ENCODE results near the gene TLL2.

Gene TLL2

DNA sequence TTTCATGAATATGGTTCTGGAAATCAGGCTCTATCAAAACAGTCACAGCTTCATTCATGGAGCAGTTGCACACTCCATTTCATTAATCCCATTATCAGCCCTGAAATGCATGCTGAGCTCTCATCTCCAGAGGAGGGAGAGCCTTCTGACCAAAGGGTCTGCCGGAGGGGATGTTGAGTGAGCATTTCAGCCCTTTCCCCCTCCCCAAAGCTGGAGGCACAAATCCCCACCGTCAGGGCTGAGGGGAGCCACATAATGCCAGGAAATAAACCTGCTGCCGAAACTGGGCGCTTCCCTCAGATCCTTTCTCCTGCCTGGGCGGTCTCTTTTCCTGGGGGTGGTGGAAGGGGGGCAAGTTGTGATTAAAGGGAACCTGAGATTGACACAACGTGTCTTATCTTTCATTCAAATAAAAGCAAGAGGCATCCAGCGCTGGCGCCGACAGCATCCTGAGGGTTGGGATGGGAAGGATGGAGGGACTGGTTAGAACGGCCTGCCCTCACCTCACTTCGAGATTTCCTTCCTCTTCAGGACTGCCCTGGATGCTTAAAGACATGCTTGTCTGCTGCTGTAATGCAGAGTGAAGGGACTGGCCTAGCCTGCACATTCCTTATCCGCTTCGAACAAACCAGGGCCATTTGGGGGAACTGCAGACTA, 71.6 kb downstream of the TLL2 start:
- in situ Hi-C loops (cut with MboI; ENCODE audit: low pct_unique_long_range_greater_than_20kb, low sequenced_read_pairs): no loop called here
- no peak for DNase-seq

DNA sequence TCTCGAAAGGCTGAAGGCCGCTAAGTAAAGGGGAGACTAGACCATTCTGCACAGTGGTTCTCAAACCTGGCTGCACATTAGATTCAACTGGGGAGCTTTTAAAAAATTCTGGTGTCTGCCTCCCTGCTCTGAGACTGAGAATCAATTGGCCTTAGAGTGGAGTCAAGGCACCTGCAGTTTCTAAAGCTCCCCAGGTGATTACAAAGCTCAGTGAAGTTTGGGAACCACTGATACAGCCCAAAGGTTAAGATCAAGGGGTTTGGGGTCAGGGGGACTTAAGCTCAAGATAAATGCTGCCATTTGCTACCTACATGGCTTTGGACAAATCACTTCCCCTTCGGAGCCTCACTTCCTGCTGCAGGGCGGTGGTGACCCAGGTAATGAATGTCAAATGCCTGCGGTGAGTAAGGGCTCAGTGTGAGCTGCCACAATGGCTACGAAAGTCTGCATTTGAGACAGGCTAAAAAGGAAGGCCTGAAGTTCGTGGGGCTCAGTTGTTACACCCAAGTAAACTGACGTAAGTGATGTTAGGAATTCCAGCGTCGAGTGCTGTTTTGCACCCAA, 72.3 kb downstream of the TLL2 start:
- no peak for DNase-seq
- in situ Hi-C loops (cut with MboI; ENCODE audit: low pct_unique_long_range_greater_than_20kb, low sequenced_read_pairs): no loop called here

DNA sequence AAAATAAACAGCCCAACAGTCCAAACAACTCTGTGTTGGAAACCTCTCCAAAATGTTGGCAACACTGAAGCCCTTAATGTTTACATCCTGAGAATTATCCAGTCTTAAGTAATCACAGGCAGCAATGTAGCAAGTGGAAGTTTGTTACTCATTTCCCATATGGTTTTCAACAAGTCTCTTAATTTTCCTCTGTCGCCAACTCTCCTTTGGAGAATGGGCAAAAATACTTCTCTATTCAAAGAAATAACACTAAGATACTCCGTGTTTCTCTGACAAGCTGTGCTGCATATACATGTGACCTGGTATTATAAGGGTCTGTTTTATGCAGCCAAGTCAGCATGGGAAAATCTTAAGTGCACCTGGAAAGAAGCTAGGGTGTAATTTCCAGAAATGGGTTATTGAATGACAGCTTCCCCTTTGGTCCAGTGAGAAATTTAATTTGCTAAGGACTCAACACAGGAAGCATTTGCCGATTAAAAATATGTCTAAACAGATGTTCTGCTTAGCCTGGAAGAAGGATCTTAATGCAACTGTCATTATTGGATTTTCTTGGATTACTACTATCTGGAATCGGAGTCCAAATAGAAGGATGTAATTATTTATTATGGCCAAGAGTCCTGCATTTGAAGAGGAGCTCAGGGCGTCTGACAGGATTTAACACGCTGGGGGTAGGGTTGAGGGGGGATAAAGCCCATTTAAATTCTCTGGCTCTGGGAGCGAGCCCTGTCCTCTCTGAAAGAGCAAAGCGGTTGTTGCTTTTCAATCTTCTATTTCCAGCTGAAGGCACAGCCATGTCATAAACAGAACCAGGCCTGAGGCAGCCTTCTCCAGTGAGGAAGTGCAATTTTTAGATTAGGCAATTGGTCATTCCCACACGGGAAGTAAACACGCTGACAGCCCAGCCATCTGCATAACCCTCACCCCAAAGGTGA, 73.1 kb downstream of the TLL2 start:
- DNase-seq: no peak
- in situ Hi-C loops (cut with MboI; ENCODE audit: low pct_unique_long_range_greater_than_20kb, low sequenced_read_pairs): no loop called here

DNA sequence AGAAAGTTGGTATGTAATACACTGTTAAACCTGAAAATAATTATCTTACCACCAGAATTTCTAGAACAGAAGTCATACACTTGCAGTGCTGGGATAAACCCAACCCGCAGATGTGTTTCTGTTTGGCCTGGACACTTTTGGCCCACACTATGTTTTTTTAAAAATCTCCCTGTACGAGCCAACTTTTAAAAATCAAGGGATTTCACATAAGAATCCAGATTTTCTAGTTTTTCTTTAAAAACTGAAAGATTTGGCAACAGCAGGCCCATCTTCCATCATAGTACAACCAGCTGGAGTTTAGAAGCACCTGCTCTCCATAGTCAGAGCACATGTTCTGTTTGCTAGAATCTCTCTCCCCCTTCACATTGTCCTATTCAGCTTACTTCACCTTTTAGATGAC, 74.0 kb downstream of the TLL2 start:
- in situ Hi-C loops (cut with MboI; ENCODE audit: low pct_unique_long_range_greater_than_20kb, low sequenced_read_pairs): no loop called here
- DNase-seq: no peak

DNA sequence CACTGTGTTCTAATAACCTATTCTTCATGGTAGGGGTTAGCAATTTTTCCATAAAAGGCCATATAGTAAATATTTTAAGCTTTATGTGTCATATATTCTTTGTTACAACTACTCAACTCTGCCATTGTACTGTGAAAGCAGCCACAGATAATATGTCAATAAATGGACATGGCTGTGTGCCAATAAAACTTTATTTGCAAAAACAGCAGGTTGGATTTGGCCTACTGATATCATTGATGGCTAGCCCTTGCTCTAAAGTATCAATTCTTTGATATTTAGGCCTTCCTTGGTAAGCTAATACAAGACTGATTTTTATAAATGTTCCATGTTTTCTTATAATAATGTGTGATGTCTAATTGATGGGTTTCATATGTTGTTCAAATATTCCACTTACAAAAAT, 77.7 kb downstream of the TLL2 start:
- DNase-seq: no peak
- in situ Hi-C loops (cut with MboI; ENCODE audit: low pct_unique_long_range_greater_than_20kb, low sequenced_read_pairs): no loop called here

DNA sequence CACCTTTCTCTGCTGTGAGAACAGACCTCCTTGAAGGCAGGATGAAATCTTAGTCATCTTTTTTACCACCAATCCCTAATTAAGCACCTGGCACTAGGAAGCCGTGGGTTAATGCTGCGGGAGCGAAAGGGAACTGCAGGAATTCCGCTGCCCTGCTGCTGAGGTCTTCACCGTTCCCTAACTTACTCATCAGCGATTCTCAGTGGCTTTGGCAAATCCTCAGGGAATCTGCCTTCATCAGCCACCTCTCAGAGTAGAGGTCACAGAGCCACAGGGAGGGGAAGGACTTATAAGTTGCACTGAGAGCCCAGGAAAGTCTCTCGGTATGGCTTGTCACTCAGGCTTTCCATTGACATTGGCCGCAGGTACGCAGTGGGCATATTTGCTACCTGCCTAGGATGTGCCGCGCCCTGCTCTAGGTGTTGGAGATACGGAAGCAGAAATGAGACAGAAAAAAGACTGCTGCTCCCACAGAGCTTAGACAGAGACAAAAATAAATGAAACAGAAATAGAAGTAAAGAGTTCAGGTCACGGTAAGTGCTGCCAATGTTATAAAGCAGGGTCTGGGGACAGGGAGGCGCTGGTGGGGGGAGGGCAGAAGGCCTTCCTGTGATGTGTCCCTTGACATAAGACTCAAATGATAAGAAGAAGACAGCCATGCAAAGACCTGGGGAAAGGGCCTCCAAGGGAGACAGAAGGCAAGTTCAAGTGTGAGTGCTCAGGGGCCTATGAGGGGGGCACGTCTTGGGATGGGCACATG, 82.3 kb downstream of the TLL2 start:
- in situ Hi-C loops (cut with MboI; ENCODE audit: low pct_unique_long_range_greater_than_20kb, low sequenced_read_pairs): no loop called here
- DNase-seq: no peak

DNA sequence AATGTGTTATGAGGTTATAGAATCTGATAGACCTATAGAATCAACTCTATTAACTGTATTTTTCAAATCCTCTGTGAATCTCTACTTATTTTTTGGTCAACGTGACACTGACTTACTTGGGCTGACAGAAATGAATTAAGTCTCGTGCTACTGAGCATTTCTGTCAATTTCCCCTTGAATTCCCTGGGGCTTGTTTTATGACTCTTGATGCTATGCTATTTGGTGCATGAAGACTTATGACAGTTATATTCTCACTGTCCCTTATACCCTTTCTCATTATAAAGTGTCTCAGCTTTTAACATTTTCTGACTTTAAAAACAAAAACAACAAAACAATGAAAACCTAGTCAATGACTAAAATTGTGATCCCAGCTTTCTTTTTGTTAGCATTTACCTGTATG, 86.4 kb downstream of the TLL2 start:
- DNase-seq: no peak
- in situ Hi-C loops (cut with MboI; ENCODE audit: low pct_unique_long_range_greater_than_20kb, low sequenced_read_pairs): no loop called here

DNA sequence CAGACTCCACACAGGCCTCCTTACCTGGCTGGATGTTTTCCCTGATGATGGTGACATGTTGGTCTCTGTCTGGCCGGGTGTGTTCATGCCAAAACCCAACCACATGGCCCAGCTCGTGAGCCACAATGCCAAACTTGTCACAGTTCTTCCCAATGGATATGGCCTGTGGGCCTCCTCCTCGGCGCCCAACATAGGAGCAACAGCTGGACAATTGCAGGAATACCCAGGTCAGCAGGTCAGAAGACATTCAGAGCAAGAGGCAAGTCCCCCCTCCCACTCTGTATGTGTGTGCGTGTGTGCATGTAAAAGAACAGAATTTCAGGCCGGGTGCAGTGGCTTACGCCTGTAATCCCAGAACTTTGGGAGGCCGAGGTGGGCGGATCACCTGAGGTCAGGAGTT, 91.2 kb downstream of the TLL2 start:
- no peak for DNase-seq
- in situ Hi-C loops (cut with MboI; ENCODE audit: low pct_unique_long_range_greater_than_20kb, low sequenced_read_pairs): no loop called here

DNA sequence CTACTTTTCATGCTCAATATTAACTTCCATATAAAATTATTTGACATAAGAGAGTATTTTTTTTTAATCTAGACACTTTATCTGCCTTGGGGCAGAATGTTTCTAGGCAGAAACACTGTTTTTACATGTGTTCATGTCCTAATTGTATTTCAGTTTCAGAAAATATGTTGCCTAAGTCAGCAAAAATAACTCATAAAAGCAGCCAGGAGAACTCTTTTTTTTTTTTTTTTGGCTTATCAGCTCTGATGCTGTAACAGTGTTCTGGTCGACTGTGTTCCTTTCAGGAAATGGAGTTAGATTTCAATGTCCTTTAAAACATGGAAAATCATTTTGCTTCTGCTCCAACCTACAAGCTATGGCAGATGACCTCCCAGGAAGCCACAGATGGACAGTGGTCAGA, 91.7 kb downstream of the TLL2 start:
- in situ Hi-C loops (cut with MboI; ENCODE audit: low pct_unique_long_range_greater_than_20kb, low sequenced_read_pairs): no loop called here

DNA sequence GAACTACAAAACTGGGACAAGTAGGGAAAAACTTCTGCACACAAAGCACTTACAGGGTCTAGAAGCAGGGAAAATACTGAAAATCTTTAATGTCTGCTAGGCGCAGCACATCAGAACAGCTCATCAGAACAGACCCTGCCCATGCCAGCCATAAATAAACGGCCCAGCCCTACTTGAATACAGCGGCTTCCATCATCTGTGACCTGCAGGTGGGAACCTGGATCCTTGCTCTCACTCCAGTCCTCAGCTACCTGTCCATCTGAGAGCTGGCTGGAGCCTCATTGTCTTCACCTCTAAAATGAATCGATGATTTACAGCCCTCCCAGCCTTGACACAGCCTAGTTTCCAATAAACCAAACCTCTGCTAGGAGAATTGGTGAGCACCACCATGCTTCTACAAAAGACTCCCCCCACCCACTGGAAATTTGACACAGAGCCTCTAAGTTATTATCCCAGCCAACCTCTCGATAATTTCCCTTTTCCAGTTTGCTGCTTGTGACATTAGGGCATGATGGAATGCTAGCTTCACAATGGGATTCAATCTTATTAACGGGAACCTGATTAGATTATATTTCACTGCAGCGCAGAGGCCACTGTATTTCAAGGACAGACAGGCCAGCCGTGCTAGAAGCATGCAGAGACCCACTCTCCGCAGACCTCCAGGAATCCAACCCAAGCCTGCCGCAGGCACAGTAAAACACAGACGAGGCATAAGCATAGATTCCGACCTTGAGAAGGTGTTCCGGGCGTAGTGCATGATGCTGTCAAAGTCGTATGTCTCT, 93.3 kb downstream of the TLL2 start:
- in situ Hi-C loops (cut with MboI; ENCODE audit: low pct_unique_long_range_greater_than_20kb, low sequenced_read_pairs): no loop called here
- no peak for DNase-seq

More for the DNA sequence above, 91.7 kb downstream of the TLL2 start:
- no peak for DNase-seq

DNA sequence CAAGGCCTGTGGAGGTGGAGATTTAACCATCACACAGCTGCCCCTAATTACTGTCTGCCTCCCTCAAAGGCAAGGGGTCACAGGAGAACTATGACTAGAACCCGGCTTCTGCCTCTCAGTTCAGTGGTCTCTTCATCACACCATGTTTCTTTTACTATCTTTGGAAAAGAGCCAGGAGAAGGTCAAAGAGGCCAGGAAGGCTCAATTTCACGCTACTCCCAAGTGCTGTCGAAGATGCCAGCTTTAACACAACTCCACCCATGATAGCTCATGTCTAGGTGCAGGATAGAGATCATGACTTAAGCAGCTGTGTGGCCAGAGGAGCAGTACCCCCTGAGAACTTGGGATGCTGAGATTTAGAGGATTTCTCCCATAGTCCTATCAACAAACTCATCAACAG, 94.4 kb downstream of the TLL2 start:
- in situ Hi-C loops (cut with MboI; ENCODE audit: low pct_unique_long_range_greater_than_20kb, low sequenced_read_pairs): no loop called here
- DNase-seq: no peak

DNA sequence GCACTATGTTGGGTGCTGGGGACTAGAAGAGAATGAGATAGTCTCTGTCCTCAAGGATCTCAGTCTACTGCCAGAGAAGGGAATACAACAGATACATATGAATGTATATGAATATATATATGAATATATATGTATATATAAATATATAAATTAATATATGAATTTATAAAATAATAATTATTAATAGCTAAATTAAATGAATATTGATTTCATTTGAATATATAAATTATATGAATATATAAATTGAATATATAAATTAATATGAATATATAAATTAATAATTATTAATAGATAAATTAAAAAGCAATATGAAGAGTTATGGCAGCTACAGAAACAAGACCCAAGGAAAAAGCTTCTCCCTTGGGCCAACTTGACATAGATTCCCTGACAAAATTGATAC, 95.1 kb downstream of the TLL2 start:
- DNase-seq: no peak
- in situ Hi-C loops (cut with MboI; ENCODE audit: low pct_unique_long_range_greater_than_20kb, low sequenced_read_pairs): no loop called here

DNA sequence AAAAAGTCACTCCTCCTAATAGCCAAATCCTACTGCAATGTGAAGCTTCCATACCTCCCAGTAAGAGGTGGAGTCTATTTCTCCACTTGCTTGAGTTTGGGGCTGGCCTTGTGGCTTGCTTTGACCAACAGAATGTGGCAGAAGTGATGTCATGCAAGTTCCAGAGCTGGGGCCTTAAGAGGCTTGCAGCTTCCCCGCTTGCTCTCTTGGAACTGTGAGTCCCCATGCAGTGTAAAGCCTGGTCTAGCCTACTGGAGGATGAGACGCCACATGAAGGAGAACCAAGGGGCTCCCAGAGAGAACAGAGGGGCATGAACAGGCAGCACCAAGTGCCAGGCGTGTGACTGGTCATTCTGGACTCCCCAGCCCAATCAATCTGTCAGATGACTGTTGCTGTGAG, 96.3 kb downstream of the TLL2 start:
- in situ Hi-C loops (cut with MboI; ENCODE audit: low pct_unique_long_range_greater_than_20kb, low sequenced_read_pairs): no loop called here
- no peak for DNase-seq

DNA sequence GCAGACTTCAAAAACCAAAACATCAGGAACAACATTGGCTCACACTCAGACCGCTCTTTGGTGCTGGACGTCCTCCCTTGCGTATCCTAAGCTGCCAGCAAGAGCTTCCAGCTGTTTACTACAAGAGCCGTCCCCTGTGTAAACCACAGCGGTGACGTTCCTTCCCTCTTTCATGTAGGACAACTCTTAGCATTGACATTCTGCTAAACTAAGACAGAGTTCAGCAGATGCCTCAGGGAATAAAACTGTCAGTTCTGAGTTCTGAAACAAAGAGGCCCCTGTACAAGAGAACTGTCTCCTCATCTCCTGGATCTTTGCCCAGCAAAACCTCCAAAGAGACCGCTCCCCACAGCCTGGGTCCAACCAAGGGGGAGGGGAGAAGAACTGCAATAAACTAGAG, 97.1 kb downstream of the TLL2 start:
- in situ Hi-C loops (cut with MboI; ENCODE audit: low pct_unique_long_range_greater_than_20kb, low sequenced_read_pairs): no loop called here
- DNase-seq: no peak

DNA sequence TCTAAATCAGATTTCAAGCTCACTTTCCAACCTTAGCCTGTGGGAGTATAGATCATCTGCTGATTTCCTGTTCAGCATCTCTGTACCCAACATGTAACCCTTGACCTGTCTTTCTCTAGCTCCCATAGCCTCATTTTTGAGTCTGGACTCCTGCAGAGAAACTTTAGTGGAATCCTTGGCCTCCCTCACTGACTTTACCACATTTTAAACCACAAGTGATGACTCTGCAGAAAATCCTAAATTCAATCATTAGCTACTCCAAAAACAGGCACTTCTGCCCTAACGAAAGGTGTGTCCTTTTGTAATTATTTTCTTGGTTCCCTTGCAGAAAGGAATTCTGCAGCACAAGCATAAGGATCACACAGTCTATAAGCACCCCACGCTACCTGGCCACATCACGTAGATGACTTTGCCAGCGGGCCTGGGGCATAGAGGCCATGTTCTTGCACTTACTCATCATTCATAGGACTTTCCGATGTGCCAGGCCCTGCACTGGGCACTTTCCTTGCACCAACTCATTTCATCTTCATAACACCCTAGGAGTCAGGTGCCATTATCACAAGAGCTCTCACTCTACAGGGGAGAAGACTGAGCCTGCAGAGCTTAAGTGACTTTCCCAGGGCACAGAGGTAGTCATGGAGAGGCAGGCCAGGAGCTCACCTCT, 97.7 kb downstream of the TLL2 start:
- in situ Hi-C loops (cut with MboI; ENCODE audit: low pct_unique_long_range_greater_than_20kb, low sequenced_read_pairs): no loop called here
- no peak for DNase-seq

DNA sequence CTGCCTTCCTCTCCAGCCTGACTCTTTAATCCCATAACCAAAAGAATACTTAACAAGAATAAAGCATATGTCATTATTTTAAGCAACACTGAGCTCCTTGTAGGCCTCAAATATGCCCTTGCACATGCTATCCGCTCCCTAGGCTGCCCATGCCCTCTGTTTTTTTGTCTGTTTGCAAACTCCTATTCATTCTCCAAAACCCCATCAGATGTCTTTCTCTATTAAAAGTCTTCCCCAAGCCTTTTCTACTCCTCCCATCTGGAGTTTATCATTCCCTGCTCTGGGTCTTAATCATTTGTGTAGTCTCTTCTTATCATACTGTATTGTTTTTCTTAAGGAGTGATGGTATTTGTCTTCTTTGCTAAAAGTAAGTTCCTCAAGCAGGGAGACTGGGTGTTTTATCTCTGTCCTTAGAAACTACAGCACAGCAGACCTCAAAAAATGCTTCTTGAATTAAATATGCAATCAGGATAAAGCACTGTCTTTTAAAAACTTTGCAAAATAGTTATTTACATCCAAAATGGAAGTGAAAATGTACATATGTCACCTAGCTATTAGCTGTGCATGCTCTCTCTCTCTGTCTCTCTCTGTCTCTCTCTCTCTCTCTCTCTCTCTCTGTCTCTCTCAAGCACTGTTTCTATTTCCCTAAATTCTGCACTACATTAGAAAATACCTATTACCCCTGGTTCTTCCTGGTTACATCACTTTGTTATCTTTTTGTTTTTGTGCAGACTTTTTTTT, 98.4 kb downstream of the TLL2 start:
- no peak for DNase-seq
- in situ Hi-C loops (cut with MboI; ENCODE audit: low pct_unique_long_range_greater_than_20kb, low sequenced_read_pairs): no loop called here

DNA sequence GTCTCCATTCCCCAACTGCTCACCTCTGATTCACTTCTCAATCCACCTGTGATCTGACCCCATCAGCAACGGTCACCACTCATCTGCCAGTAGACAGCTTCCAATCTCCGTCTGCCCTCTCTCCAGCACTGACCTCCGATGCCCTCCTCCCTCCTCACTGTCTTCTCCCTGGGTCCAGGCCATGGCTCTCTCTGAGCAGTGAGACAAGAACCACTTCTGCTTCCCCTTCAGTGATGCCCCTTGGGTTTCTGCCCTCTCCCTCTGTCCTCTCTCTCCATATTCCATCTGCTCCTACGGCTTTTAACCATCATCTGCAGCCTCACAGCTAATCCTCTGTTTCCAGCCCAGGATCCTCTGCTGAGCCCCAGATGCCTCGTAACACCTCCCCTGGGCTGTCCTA, 99.4 kb downstream of the TLL2 start:
- in situ Hi-C loops (cut with MboI; ENCODE audit: low pct_unique_long_range_greater_than_20kb, low sequenced_read_pairs): no loop called here
- DNase-seq: no peak

Data from KBM-7 (cell line).